MCF 10A (cell line): Measurements from ENCODE around the gene DTHD1. TPM values are rescaled to one million over a fixed set of nuclear protein-coding genes. Genes with fewer than 3 reads are reported as not detected.

Experiments
- BruUV-seq: library from RNA; stranded (reverse); fragments of 400-500 nt; replicated peaks from 2 replicates; lab custom pipeline; 2021; lab: Mats Ljungman, UMichigan
- CTCF ChIA-PET: fragments of 300-600 bp; sonication (Branson Sonifier 250); formaldehyde crosslinking; extraction: SDS; loops from one replicate; lab custom pipeline; 2021; ENCODE audit warnings: antibody characterized with exemption, inconsistent platforms; lab: Yijun Ruan, JAX
- POLR2A ChIA-PET: fragments of 300-600, 350-650 bp; sonication (Branson Sonifier 250); formaldehyde crosslinking; extraction: SDS; loops from one replicate; lab custom pipeline; 2020; ENCODE audit warnings: antibody characterized with exemption, inconsistent platforms; lab: Yijun Ruan, JAX
- DNase-seq: peaks from one replicate; pipeline ENCODE4 v3.0.0-alpha.2; 2018; ENCODE audit not compliant: unreplicated experiment
- H3K27ac Mint-ChIP-seq: one replicate; pipeline ENCODE4 v1.8.0; 2022; ENCODE audit warnings: mild to moderate bottlenecking, low read depth, mixed read lengths; ENCODE audit not compliant: unreplicated experiment
- H3K27me3 Mint-ChIP-seq: one replicate; pipeline ENCODE4 v1.8.0; 2022; ENCODE audit warnings: mixed read lengths; ENCODE audit not compliant: insufficient read depth, unreplicated experiment
- H3K36me3 Mint-ChIP-seq: one replicate; pipeline ENCODE4 v1.8.0; 2022; ENCODE audit warnings: mild to moderate bottlenecking, moderate library complexity, mixed read lengths; ENCODE audit not compliant: insufficient read depth, unreplicated experiment
- H3K4me1 Mint-ChIP-seq: one replicate; pipeline ENCODE4 v1.8.0; 2022; ENCODE audit warnings: mixed read lengths; ENCODE audit not compliant: insufficient read depth, unreplicated experiment
- H3K4me3 Mint-ChIP-seq: one replicate; pipeline ENCODE4 v1.8.0; 2022; ENCODE audit warnings: mild to moderate bottlenecking, moderate library complexity, mixed read lengths; ENCODE audit not compliant: unreplicated experiment
- H3K9me3 Mint-ChIP-seq: one replicate; pipeline ENCODE4 v1.8.0; 2022; ENCODE audit warnings: mixed read lengths; ENCODE audit not compliant: unreplicated experiment
- intact Hi-C: fragments of 100-400 bp; cut with micrococcal nuclease; formaldehyde crosslinking; loops from 2 replicates; pipeline ENCODE4 v1.14.1; 2022
- total RNA-seq: library from RNA; stranded (reverse); gene quantifications from 2 replicates; pipeline ENCODE4 v1.2.3, GENCODE V29; 2022
- TF ChIP-seq, protein P1 (sequence below): fragments of 200-600 bp; IDR thresholded peaks from one replicate; pipeline ENCODE4 v1.8.0; 2022; ENCODE audit warnings: antibody characterized with exemption, mild to moderate bottlenecking; ENCODE audit not compliant: unreplicated experiment

The DTHD1 gene
- total RNA-seq, 1 experiment from 2014 or later: not detected

DNA sequence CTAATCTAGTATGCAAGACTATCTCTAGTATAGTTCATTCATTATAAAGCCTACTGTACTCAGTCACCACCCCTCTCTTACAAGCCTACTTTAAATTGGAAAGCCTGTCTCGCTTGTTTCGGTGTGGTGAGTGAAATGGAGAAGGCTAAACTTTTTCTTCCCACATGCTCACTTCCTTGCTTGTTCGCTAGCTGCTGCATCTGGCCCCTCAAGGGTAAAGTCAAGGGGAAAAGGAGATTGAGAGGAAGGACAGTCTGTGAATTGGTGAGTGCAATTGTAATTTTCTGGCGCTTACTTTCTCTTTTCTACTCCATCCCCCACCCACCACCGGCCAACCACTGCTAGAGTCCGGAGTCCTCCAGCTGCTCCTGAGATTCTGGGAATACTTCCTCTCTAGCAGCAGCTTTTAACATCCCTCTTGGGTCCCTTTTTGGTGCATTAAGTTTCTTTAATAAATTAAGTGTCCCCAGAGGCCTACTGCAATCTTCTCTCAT lies 25.0 kb upstream of the DTHD1 start:
- Mint-ChIP-seq H3K4me1 (no peaks in the 10 kb centered on the region), H3K4me3 (no peak overlapping the region), H3K9me3 (no peaks in the 10 kb centered on the region), H3K27ac (no peak overlapping the region), H3K36me3 (no peaks in the 10 kb centered on the region), H3K27me3 (no peaks in the 10 kb centered on the region)
- POLR2A ChIA-PET: interaction anchor here (0.7 to 0.8 kb wide), 2 partner anchors 12 to 13 kb away, joined by 3 to 5 read pairs; partner anchors contain the start of gene ARAP2
- TF ChIP-seq, protein P1, sequence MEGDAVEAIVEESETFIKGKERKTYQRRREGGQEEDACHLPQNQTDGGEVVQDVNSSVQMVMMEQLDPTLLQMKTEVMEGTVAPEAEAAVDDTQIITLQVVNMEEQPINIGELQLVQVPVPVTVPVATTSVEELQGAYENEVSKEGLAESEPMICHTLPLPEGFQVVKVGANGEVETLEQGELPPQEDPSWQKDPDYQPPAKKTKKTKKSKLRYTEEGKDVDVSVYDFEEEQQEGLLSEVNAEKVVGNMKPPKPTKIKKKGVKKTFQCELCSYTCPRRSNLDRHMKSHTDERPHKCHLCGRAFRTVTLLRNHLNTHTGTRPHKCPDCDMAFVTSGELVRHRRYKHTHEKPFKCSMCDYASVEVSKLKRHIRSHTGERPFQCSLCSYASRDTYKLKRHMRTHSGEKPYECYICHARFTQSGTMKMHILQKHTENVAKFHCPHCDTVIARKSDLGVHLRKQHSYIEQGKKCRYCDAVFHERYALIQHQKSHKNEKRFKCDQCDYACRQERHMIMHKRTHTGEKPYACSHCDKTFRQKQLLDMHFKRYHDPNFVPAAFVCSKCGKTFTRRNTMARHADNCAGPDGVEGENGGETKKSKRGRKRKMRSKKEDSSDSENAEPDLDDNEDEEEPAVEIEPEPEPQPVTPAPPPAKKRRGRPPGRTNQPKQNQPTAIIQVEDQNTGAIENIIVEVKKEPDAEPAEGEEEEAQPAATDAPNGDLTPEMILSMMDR: no peak
- intact Hi-C loops: no loop called here
- CTCF ChIA-PET: no interaction called here
- DNase-seq: no peak
- BruUV-seq: no TSS peak

DNA sequence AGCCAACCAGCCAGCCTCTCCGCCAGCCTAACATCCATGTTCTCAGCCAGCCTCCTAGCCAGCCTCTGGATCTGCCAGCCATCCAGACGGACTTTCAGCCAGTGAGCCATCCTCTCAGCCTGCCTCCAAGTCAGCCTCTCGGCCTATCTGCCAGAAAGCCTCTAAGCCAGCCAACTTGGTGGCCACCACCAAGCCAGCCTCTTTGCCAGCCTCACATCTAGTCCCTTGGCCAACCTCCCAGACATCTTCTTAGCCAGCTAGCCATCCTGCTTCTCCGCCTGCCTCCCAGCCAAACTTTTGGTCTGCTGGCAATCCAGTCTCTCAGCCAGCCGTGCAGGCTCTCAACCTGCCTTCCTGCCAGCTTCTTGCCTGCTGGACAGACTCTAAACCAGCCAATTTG lies 20.7 kb upstream of the DTHD1 start:
- H3K9me3 Mint-ChIP-seq: no peaks in the 10 kb centered on the region
- H3K36me3 Mint-ChIP-seq: no peaks in the 10 kb centered on the region
- POLR2A ChIA-PET: no interaction called here
- intact Hi-C loops: no loop called here
- TF ChIP-seq, protein P1: no peak
- no peaks in the 10 kb centered on the region for H3K4me1 Mint-ChIP-seq
- no peaks in the 10 kb centered on the region for H3K27me3 Mint-ChIP-seq
- CTCF ChIA-PET: interaction anchor here (0.9 kb wide), 1 partner anchor 10 kb away, joined by 4 read pairs; no protein-coding TSS in a partner anchor
- H3K27ac Mint-ChIP-seq: no peak overlapping the region
- no TSS peak for BruUV-seq
- no peak overlapping the region for H3K4me3 Mint-ChIP-seq
- no peak for DNase-seq

DNA sequence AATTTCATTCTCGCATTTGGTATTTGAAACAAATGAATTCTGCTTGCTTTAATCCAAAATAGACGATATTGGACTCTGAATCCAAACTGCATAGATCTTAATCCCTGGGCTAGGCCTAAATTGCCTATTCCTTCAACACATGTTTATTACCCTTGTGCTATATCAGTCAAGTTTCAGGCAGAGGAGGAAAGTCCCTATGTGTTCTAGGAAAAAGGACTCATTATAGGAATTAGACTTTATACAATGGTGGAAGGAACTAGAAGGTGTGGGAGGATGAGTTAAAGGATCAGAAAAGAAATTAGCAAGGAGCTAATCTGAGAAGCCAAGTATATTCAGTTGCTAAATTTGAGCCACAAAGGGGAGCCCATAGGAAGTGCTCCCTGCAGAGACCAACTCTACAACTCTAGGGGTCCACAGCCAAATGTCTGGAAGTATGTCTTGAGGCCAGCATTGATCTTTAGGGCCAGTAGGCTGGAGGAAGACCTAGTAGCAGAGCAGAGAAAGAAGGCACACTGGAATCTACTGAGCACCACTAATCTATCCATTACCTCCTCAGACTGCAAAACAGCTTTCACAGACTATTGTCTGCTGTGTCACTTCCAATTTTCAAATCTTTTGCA lies 17.1 kb upstream of the DTHD1 start:
- ChIA-PET POLR2A (interaction anchor here (1.2 kb wide), 1 partner anchor 20 kb away, joined by 4 read pairs; the partner anchor contains the start of gene ARAP2), CTCF (no interaction called here)
- Mint-ChIP-seq H3K27me3 (no peaks in the 10 kb centered on the region), H3K27ac (no peak overlapping the region), H3K36me3 (no peaks in the 10 kb centered on the region), H3K4me1 (no peaks in the 10 kb centered on the region), H3K9me3 (no peaks in the 10 kb centered on the region), H3K4me3 (no peak overlapping the region)
- DNase-seq: no peak
- TF ChIP-seq, protein P1: no peak
- no TSS peak for BruUV-seq
- intact Hi-C loops: no loop called here

DNA sequence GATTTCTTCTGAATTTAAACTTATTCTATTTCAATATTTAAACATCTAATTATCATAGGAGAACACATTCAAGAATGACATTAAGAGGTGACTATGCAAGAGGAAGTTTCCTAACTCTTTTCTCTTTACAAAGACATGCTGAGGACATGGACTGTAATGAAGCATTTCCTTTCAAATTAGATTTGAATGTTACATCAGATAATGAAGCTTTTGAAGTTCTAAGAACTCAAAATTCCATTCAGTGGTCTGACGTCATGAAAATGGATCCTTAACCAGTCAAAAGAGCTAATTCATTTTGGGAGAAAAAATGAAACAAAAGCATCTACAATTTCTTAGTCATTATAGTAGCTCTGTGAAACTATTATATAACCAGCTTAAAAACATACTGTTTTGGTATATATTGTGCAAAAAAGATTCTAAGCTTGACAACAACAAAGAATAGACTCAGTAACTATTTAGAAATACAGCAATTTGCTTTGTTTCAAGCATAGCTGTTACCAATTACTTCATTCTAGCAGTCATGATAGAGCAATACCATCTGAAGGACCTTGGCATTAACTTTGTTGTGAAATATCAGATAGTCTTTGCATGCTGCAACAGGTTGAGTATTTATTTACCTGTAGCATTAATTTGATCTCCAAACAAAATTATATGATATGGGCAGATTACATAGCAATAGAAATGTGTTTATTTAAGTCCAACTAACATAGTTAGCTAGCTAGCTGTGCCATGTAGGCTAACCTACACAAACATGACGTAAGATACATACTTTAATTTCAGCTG lies 13.7 kb upstream of the DTHD1 start:
- no peak for DNase-seq
- ChIA-PET POLR2A (interaction anchor here (0.5 to 5.2 kb wide), 5 partner anchors 9 to 47 kb away, joined by 3 to 48 read pairs (median 10); partner anchors contain the start of genes ARAP2 and DTHD1), CTCF (interaction anchor here (0.6 to 1.5 kb wide), 6 partner anchors 13 to 32 kb away, joined by 3 to 8 read pairs (median 6); partner anchors contain the start of genes ARAP2 and DTHD1)
- Mint-ChIP-seq H3K4me3 (no peak overlapping the region), H3K27ac (no peak overlapping the region), H3K9me3 (no peaks in the 10 kb centered on the region), H3K4me1 (peaks cover 1% of the 10 kb centered on the region), H3K36me3 (no peaks in the 10 kb centered on the region), H3K27me3 (no peaks in the 10 kb centered on the region)
- TF ChIP-seq, protein P1: no peak
- intact Hi-C loops: no loop called here
- no TSS peak for BruUV-seq
